Esophagus muscularis mucosa (tissue), 4 donors: ENCODE measurements around the gene MINDY1. TPM values are rescaled to one million over a fixed set of nuclear protein-coding genes. Genes with fewer than 3 reads are reported as not detected.

Source experiments
- DNase-seq: peaks from one replicate; pipeline ENCODE4 v3.0.0-alpha.2; 2017; ENCODE audit errors: extremely low spot score
- H3K27ac ChIP-seq, 4 donors: fragments of 200-600 bp; sonication (generic); replicated peaks in 1 of 4; 1 replicate in 3 of 4; 2 replicates in 1 of 4; pipeline ENCODE4 v1.5.1; 2016 to 2019; ENCODE audit warnings: mild to moderate bottlenecking in 1 of 4
- H3K27me3 ChIP-seq, 4 donors: fragments of 200-600 bp; sonication (generic); one replicate each; pipeline versions ENCODE4 v1.5.1 to v1.6.0; 2016 to 2019
- H3K36me3 ChIP-seq, 4 donors: fragments of 200-600 bp; sonication (generic); one replicate each; pipeline ENCODE4 v1.5.1; 2016 to 2019
- H3K4me1 ChIP-seq, 4 donors: fragments of 200-600 bp; sonication (generic); one replicate each; pipeline ENCODE4 v1.5.1; 2016 to 2019
- H3K4me3 ChIP-seq, 4 donors: fragments of 200-600 bp; sonication (generic); 1 replicate in 2 of 4; 2 replicates in 2 of 4; pipeline ENCODE4 v1.5.1; 2016 to 2019; ENCODE audit warnings: mild to moderate bottlenecking in 4 of 4, moderate library complexity in 1 of 4
- H3K9me3 ChIP-seq, 4 donors: fragments of 200-600 bp; sonication (generic); 1 replicate in 3 of 4; 2 replicates in 1 of 4; pipeline ENCODE4 v1.5.1; 2016 to 2019
- CTCF ChIP-seq, 3 experiments: fragments of 200-600 bp in 2 of 3; fragments of 450-650 bp in 1 of 3; sonication (generic) in 2 of 3; IDR thresholded peaks; one replicate each; pipeline ENCODE4 v1.5.1; 2017 to 2019; ENCODE audit warnings: antibody characterized with exemption in 3 of 3, mild to moderate bottlenecking in 2 of 3, moderate library complexity in 1 of 3
- EP300 ChIP-seq: sonication (generic); formaldehyde crosslinking; IDR thresholded peaks from one replicate; pipeline ENCODE4 v1.6.1; 2017; ENCODE audit warnings: antibody characterized with exemption
- POLR2A ChIP-seq: fragments of 450-650 bp; IDR thresholded peaks from one replicate; pipeline ENCODE4 v1.6.1; 2017; ENCODE audit warnings: antibody characterized with exemption, moderate library complexity, mild to moderate bottlenecking, low read depth
- POLR2AphosphoS5 ChIP-seq, 2 donors: sonication (generic); formaldehyde crosslinking; IDR thresholded peaks; one replicate each; pipeline ENCODE4 v1.6.1; 2017; ENCODE audit warnings: antibody characterized with exemption in 2 of 2
- WGBS: methylation state at CpG from one replicate; pipeline ENCODE4 v1.1.5; 2018; 5-methylcytosine and 5-hydroxymethylcytosine counted together
- intact Hi-C: fragments of 100-400 bp; cut with DNase I; formaldehyde crosslinking; loops from one replicate; pipeline ENCODE4 v1.15.1; 2023
- total RNA-seq, 4 donors: library from RNA; depleted of rRNA; stranded (reverse); fragments of >200 nt; gene quantifications; one replicate each; pipeline versions ENCODE4 v1.1.0 to v1.2.1, GENCODE V29; 2016

MINDY1 gene
- total RNA-seq, 4 donors from 2014 or later = 21.6 to 31.7 (median 27.0) TPM

- no peaks in the 10 kb centered on the region for H3K27me3 ChIP-seq
- 88% methylated on average over 3 of the region's 3 CpGs for WGBS
- H3K4me1 ChIP-seq = peaks cover 0 to 9% (median 0%) of the 10 kb centered on the region in 4 donors
- no peak overlapping the region for H3K4me3 ChIP-seq
- DNase-seq = no peak
- peaks cover 20 to 53% (median 50%) of the 10 kb centered on the region in 4 donors for H3K36me3 ChIP-seq
- no peaks in the 10 kb centered on the region for H3K9me3 ChIP-seq
- H3K27ac ChIP-seq = no peak overlapping the region
- intact Hi-C loops = no loop called here
- TF ChIP-seq EP300 = no peak
- TF ChIP-seq CTCF (IDR thresholded peaks at IDR 0.05) = no peak
- no peak for TF ChIP-seq POLR2AphosphoS5 (IDR thresholded peaks at IDR 0.05)
- TF ChIP-seq POLR2A = no peak
Observed at GRCh38 chr1:151035167-151035566, 28.5 kb upstream of the MINDY1 start.

GRCh38 chr1:151032164-151032563 is 25.5 kb upstream of the MINDY1 start:
- WGBS = 95% methylated on average over 8 of the region's 8 CpGs
- intact Hi-C loops = no loop called here

GRCh38 chr1:151026460-151026859 is 19.8 kb upstream of the MINDY1 start:
- Histone ChIP-seq H3K4me1 (peaks cover 10 to 11% (median 10%) of the 10 kb centered on the region in 4 donors), H3K36me3 (peaks cover 24 to 74% (median 60%) of the 10 kb centered on the region in 4 donors), H3K27ac (no peak overlapping the region), H3K27me3 (no peaks in the 10 kb centered on the region), H3K4me3 (no peak overlapping the region), H3K9me3 (no peaks in the 10 kb centered on the region)
- TF ChIP-seq CTCF (IDR thresholded peaks at IDR 0.05) (no peak), POLR2A (no peak), POLR2AphosphoS5 (IDR thresholded peaks at IDR 0.05) (no peak), EP300 (no peak)
- no peak for DNase-seq
- intact Hi-C loops = loop anchor here (5.0 kb wide), 1 partner anchor 131 kb away; the partner anchor contains the start of gene TNFAIP8L2

More at GRCh38 chr1:151032164-151032563, 25.5 kb upstream of the MINDY1 start:
- DNase-seq = no peak
- TF ChIP-seq CTCF (IDR thresholded peaks at IDR 0.05) (no peak), POLR2AphosphoS5 (IDR thresholded peaks at IDR 0.05) (no peak), POLR2A (no peak), EP300 (no peak)
- Histone ChIP-seq H3K27me3 (no peaks in the 10 kb centered on the region), H3K4me1 (peaks cover 0 to 6% (median 0%) of the 10 kb centered on the region in 4 donors), H3K36me3 (peaks cover 37 to 83% (median 79%) of the 10 kb centered on the region in 4 donors), H3K27ac (no peak overlapping the region), H3K4me3 (no peak overlapping the region), H3K9me3 (no peaks in the 10 kb centered on the region)

- Histone ChIP-seq H3K9me3 (no peaks in the 10 kb centered on the region), H3K4me1 (peaks cover 10 to 11% (median 10%) of the 10 kb centered on the region in 4 donors), H3K27ac (peak overlapping the region in 3 of 4 donors; percentile 3 to 35 (median 7)), H3K36me3 (peaks cover 24 to 74% (median 53%) of the 10 kb centered on the region in 4 donors), H3K4me3 (no peak overlapping the region), H3K27me3 (no peaks in the 10 kb centered on the region)
- intact Hi-C loops = loop anchor here (5.0 kb wide), 2 partner anchors 33 to 133 kb away; partner anchors contain the start of genes CDC42SE1 and TNFAIP8L2
- no peak for TF ChIP-seq POLR2A
- TF ChIP-seq CTCF (IDR thresholded peaks at IDR 0.05) = peak; percentile 73 to 79 (median 79)
- TF ChIP-seq POLR2AphosphoS5 (IDR thresholded peaks at IDR 0.05) = peak; percentile 27 to 70
- no peak for TF ChIP-seq EP300
- 22% methylated on average over 6 of the region's 6 CpGs for WGBS
- DNase-seq = peak; percentile 93
Observed at GRCh38 chr1:151024540-151025146, 17.9 kb upstream of the MINDY1 start.
